K562 (cell line): ENCODE data around the gene JPT1. TPM values are rescaled to one million over a fixed set of nuclear protein-coding genes. Genes with fewer than 3 reads are reported as not detected.

Experiments used
- CBX3 ChIP-seq, 2 experiments: IDR thresholded peaks; 1 replicate in 1 of 2; 2 replicates in 1 of 2; pipeline ENCODE4 v1.6.1; 2012; ENCODE audit warnings: inconsistent platforms in 2 of 2, low read length in 2 of 2, borderline replicate concordance in 1 of 2, control low read depth in 1 of 2
- ELF2 ChIP-seq: fragments of 250-450 bp; sonication (Bioruptor Pico); IDR thresholded peaks from 2 replicates; pipeline ENCODE4 v1.5.0; 2021; ENCODE audit warnings: mild to moderate bottlenecking
- JUND ChIP-seq, 2 experiments: IDR thresholded peaks; 2 replicates in 1 of 2; 3 replicates in 1 of 2; pipeline ENCODE4 v1.6.1; 2011; ENCODE audit warnings: borderline replicate concordance in 2 of 2, low read depth in 2 of 2, low read length in 2 of 2, improper control_type of control experiment in 1 of 2, missing biosample characterization in 1 of 2, missing genetic modification characterization in 1 of 2, missing genetic modification reagents in 1 of 2
- PML ChIP-seq: IDR thresholded peaks from 2 replicates; pipeline ENCODE4 v1.6.1; 2012; ENCODE audit warnings: low read length, inconsistent platforms
- POLR2G ChIP-seq: fragments of 200-400 bp; formaldehyde crosslinking; IDR thresholded peaks from 2 replicates; pipeline ENCODE4 v1.6.1; 2017; ENCODE audit warnings: low read depth, mild to moderate bottlenecking, antibody characterized with exemption, low read length, moderate library complexity
- RHOXF2B ChIP-seq: fragments of 250-450 bp; sonication (Bioruptor Pico); conservative IDR thresholded peaks from 2 replicates; pipeline ENCODE4 v1.5.1; 2021
- SMAD4 ChIP-seq: fragments of 250-450 bp; sonication (Bioruptor Pico); conservative IDR thresholded peaks from 2 replicates; pipeline ENCODE4 v1.8.0; 2021; ENCODE audit warnings: inconsistent platforms, mild to moderate bottlenecking, moderate library complexity
- SMC3 ChIP-seq: conservative IDR thresholded peaks from 2 replicates; pipeline ENCODE4 v1.6.1; 2011; ENCODE audit warnings: low read depth, low read length, improper control_type of control experiment; ENCODE audit not compliant: insufficient read depth
- SP1 ChIP-seq: sonication (generic); formaldehyde crosslinking; IDR thresholded peaks from 2 replicates; pipeline ENCODE4 v1.8.1; 2022; ENCODE audit warnings: mild to moderate bottlenecking, missing genetic modification reagents
- polyA plus RNA-seq, 8 experiments: library from polyadenylated mRNA; depleted of rRNA in 4 of 8; stranded (reverse) in 5 of 8; unstranded in 3 of 8; fragments of >200 nt; fragmentation: Nextera tagmentation in 2 of 8; fragmentation: Illumina TruSeq in 1 of 8; extraction: Ambion mirVana in 2 of 8; extraction: Trizol in 1 of 8; gene quantifications; 2 replicates each; pipeline versions ENCODE4 v1.2.1 to v1.2.3, GENCODE V29; 2011 to 2014; ENCODE audit warnings: inconsistent platforms in 1 of 8, missing spikeins in 1 of 8
- total RNA-seq, 7 experiments: library from RNA; depleted of rRNA in 6 of 7; stranded (reverse); fragments of >200 nt in 6 of 7; fragmentation: Illumina TruSeq in 2 of 7; extraction: Trizol in 2 of 7; gene quantifications; 2 replicates each; pipeline versions ENCODE4 v1.2.1 to v1.2.3, GENCODE V29; 2011 to 2021; ENCODE audit warnings: low replicate concordance in 1 of 7
- TF ChIP-seq, protein P1 (sequence below), 3 experiments: fragments of 200-800 bp in 1 of 3; fragments of 250-450 bp in 1 of 3; fragments of 450-650 bp in 1 of 3; sonication (Bioruptor Pico) in 1 of 3; sonication (Bioruptor generic) in 1 of 3; formaldehyde crosslinking in 1 of 3; IDR thresholded peaks; 2 replicates each; pipeline versions ENCODE4 v1.6.1 to v1.8.0; 2016 to 2022; ENCODE audit warnings: mild to moderate bottlenecking in 2 of 3, missing genetic modification characterization in 2 of 3, missing compliant biosample characterization in 1 of 3, moderate library complexity in 1 of 3
- TF ChIP-seq, protein P2 (sequence below): fragments of 250-450 bp; sonication (Bioruptor Pico); IDR thresholded peaks from 2 replicates; pipeline ENCODE4 v1.9.0; 2021; ENCODE audit warnings: mild to moderate bottlenecking, inconsistent platforms

JPT1 gene
- total and polyA plus RNA-seq, 9 of the 15 experiments (the other 6 are each of a cell fraction or from before 2014, with no cell fraction given), result 56.7 to 292 (median 144) TPM

DNA sequence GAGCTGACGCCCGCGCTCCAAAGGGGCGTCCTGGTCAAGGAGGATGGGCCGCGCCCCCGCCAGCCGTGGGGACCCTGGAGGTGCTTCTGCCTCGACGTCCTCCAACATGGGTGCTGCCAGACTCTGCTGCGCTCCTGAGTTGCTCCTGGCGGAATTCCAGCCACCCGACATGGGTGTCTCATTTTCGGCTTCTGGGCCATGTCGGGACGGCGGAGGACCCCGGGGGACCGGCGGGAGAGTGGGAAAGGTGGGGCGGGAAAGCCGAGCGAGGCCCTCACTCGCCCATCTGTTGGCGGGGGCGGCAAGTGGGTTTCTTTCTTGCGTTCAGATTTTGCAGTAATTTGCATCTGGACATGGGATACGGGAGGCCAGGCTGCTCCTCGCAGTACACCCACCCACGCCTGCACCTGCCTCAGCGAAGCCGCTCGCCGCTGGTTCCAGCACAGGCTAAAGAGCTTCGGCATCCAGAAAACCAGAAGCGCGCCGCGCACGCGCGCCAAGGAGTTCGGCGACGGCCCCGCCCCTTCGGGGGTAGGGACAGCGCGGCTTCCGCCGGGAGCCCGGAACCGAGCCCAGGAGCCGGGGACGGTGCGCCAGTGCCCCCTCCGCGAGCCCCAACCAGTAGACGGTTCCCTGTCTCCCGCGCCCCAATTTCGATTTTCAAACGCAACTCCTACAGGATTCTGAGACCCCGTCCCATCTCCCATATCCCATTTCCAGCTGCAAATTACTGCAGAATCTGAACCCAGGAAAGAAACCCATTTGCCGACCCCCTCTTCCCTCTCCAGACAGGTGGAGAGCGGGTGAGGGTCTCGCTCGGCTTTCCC is 44.7 kb downstream of the JPT1 start, which contains the start of gene ARMC7 (continued):
- TF ChIP-seq CBX3 (IDR thresholded peaks at IDR 0.05; ENCODE audit: borderline replicate concordance in 1 of 2, low read length in 2 of 2), result peak in 1 of 2 experiments; percentile 62; a peak in 1 of 3 replicates
- 0 out of 2 replicates have a peak, but pooled peaks have one; percentile 61 for TF ChIP-seq ELF2 (CRISPR knock-in tag)
- TF ChIP-seq, protein P1, sequence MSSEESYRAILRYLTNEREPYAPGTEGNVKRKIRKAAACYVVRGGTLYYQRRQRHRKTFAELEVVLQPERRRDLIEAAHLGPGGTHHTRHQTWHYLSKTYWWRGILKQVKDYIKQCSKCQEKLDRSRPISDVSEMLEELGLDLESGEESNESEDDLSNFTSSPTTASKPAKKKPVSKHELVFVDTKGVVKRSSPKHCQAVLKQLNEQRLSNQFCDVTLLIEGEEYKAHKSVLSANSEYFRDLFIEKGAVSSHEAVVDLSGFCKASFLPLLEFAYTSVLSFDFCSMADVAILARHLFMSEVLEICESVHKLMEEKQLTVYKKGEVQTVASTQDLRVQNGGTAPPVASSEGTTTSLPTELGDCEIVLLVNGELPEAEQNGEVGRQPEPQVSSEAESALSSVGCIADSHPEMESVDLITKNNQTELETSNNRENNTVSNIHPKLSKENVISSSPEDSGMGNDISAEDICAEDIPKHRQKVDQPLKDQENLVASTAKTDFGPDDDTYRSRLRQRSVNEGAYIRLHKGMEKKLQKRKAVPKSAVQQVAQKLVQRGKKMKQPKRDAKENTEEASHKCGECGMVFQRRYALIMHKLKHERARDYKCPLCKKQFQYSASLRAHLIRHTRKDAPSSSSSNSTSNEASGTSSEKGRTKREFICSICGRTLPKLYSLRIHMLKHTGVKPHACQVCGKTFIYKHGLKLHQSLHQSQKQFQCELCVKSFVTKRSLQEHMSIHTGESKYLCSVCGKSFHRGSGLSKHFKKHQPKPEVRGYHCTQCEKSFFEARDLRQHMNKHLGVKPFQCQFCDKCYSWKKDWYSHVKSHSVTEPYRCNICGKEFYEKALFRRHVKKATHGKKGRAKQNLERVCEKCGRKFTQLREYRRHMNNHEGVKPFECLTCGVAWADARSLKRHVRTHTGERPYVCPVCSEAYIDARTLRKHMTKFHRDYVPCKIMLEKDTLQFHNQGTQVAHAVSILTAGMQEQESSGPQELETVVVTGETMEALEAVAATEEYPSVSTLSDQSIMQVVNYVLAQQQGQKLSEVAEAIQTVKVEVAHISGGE (CRISPR knock-in tag; IDR thresholded peaks at IDR 0.05), result peak; percentile 86 to 96 (median 86); a peak in 5 of 6 replicates
- TF ChIP-seq JUND (IDR thresholded peaks at IDR 0.05; ENCODE audit: borderline replicate concordance, low read depth, low read length), result peak; percentile 24; the same call in 1 of the 2 replicates
- TF ChIP-seq JUND (tag; IDR thresholded peaks at IDR 0.05; ENCODE audit: borderline replicate concordance, low read depth, low read length), result no peak; the same call in 2 of the 3 replicates
- 0 out of 2 replicates have a peak, but pooled peaks have one; percentile 58 for TF ChIP-seq SMAD4 (CRISPR knock-in tag)
- TF ChIP-seq POLR2G, result peak; percentile 92
- peak; percentile 62; the same call in 1 of the 2 replicates for TF ChIP-seq PML
- peak; percentile 22; the same call in 1 of the 2 replicates for TF ChIP-seq SMC3
- no peak for TF ChIP-seq RHOXF2B (CRISPR knock-in tag)
- TF ChIP-seq SP1 (CRISPR knock-in tag), result 0 out of 2 replicates have a peak, but pooled peaks have one; percentile 28
- TF ChIP-seq, protein P2, sequence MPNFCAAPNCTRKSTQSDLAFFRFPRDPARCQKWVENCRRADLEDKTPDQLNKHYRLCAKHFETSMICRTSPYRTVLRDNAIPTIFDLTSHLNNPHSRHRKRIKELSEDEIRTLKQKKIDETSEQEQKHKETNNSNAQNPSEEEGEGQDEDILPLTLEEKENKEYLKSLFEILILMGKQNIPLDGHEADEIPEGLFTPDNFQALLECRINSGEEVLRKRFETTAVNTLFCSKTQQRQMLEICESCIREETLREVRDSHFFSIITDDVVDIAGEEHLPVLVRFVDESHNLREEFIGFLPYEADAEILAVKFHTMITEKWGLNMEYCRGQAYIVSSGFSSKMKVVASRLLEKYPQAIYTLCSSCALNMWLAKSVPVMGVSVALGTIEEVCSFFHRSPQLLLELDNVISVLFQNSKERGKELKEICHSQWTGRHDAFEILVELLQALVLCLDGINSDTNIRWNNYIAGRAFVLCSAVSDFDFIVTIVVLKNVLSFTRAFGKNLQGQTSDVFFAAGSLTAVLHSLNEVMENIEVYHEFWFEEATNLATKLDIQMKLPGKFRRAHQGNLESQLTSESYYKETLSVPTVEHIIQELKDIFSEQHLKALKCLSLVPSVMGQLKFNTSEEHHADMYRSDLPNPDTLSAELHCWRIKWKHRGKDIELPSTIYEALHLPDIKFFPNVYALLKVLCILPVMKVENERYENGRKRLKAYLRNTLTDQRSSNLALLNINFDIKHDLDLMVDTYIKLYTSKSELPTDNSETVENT (CRISPR knock-in tag), result peak; percentile 67; the same call in 1 of the 2 replicates
